Loucy (cell line): Measurements from ENCODE around the gene ELMO1.

Source experiments
- CTCF ChIP-seq: fragments of 200-600 bp; sonication (generic); conservative IDR thresholded peaks from 2 replicates; pipeline ENCODE4 v1.5.1; 2014; ENCODE audit warnings: mild to moderate bottlenecking, antibody characterized with exemption, low read length
- EZH2phosphoT487 ChIP-seq: fragments of 200-600 bp; IDR thresholded peaks from 2 replicates; pipeline ENCODE4 v1.6.1; 2018; ENCODE audit warnings: antibody characterized with exemption, mild to moderate bottlenecking, moderate library complexity, borderline replicate concordance

GRCh38 chr7:36827726-36828703 is 620.6 kb downstream of the ELMO1 start:
- no peak for TF ChIP-seq CTCF
- no peak for TF ChIP-seq EZH2phosphoT487
